GM19043 (cell line): Measurements from ENCODE around the gene SLC4A5.
"Not testable (repeated sequence)": the region's sequence is repeated elsewhere in the genome, so short reads cannot be mapped to it uniquely, and the experiment has no call there.

ENCODE experiments used
- ATAC-seq: cut with Tn5 transposase; IDR thresholded peaks from one replicate; pipeline ENCODE4 v1.9.1; 2021; ENCODE audit warnings: low read depth; ENCODE audit not compliant: unreplicated experiment

SLC4A5 gene

DNA sequence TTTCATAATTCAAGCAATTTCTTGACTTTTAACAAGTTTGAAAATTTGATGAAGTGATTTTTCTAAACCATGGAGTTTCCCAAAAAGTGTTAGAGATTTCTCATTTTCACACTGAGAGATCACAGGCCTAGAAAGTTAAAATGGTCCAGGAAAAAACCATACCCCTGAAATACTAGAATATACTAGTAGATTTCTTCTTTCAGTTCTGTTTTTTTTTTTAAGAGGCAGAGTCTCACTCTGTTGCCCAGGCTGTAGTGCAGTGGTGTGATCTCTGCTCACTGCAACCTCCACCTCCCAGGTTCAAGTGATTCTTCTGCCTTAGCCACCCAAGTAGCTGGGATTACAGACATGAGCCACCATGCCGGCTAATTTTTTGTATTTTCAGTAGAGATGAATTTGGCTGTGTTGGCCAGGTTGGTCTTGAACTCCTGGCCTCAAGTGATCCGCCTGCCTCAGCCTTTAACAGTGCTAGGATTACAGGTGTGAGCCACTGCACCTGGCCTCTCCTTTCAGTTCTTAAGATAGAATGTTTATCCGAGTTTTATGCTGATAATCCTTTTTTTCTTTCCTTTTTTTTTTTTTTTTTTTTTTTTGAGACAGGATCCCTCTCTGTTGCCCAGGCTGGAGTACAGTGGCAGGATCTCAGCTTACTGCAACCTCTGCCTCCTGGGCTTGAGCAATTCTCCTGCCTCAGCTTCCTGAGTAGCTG, 130.4 kb downstream of the SLC4A5 start:
- no peak for ATAC-seq

DNA sequence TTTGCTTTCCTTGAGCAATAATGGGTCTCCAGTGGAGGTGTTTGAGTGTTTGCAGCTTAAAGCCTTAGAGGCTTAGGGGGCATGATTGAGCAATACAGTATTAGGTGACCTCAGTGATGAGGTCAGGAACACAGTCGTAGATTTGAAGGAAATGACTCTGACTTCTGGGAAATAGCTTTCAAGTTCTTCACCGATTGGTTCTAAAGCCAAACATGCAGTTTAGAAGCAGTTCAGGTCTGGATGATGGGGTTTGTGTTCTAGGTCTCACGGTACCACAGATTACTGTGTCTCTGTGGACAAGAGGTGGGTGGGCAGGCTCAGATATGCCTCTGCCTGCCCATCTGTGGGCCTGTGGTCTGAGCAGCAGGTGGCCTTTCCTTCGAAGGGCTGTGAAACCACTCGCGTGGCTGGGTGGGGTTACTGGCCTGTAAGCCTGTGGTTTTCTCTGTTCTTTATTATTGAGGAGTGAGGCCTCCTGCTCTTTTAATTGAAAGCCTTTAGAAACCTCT, 137.0 kb downstream of the SLC4A5 start:
- peak; percentile 76 for ATAC-seq

DNA sequence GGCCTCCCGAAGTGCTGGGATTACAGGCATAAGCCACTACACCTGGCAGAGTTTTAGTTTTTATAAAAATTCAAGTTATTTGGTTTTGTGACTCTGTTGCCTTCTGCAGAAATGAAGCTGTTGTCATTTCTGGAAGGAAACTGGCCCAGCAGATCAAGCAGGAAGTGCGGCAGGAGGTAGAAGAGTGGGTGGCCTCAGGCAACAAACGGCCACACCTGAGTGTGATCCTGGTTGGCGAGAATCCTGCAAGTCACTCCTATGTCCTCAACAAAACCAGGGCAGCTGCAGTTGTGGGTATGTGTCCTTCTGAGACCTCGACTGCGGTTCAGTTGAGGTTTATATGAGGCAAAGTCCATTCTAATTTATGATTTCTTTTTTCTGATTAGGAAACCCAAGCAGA, 137.6 kb downstream of the SLC4A5 start:
- ATAC-seq: peak; percentile 26

DNA sequence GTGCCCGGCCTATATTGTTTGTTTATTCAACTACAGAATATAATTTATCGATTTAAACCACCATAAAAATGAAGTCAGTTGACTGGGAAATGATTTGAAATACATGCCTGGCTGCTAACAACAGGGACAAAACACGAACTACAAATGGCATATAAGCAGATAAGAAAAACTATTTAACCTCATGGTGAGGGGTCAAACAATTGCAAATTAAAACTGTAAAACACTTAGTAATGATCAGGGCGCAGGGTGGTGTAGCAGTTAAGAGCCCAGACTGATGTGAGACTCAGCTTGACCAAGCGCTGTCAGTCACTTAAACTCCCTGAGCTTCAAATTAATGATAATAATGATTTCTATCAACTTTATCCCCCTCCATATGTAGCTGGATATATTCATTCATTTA, 138.1 kb downstream of the SLC4A5 start:
- no peak for ATAC-seq

DNA sequence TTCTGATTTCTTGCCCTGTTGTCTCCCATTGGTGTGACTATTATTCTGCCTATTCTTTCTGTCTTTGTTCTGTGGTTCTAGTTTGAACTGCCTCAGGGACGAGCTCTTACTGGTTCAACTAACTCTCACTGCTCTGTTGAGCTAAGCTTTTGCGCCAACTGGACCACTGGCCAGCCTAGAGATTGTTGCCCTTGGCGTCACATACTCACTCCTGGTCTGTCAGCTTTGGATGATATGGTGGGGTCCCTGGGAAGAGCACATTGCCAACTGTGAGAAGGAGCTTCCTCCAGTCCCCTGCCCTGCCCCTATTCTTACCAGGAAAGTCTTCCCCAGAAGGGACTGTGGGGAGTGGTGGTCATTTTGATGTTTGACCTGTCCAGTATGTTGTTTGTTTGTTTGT, 138.8 kb downstream of the SLC4A5 start:
- no peak for ATAC-seq

DNA sequence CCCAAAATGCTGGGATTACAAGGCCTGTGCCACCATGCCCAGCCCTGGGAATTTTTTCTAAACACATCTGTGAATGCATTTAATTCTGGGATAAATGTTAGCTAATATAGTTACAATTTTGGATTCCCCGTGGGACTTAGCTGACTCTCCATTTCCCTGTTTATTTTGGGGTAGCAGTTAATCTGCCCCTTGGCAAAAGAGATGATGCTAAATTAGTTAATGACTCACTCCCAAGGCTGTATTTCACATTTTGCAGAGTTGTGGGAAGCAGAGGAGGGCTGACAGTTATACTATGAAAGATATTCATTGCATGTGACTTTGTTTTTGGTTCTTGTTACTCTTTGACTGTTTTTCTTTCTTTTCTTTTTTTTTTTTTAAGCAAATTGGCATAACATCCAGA, 141.6 kb downstream of the SLC4A5 start:
- no peak for ATAC-seq

DNA sequence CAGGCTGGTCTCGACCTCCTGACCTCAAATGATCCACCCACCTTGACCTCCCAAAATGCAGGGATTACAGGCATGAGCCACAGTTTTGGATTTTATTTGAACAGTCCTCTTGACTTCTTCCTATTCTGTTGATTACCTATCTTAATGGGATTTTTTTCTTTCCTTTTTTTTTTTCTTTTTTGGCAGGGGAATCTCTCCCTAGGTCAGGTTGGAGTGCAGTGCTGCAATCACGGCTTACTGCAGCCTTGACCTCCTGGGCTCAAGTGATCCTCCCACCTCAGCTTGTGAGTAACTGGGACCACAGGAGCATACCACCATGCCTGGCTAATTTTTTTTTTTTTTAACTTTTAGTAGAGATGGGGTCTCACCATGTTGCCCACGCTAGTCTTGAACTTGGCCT, 142.0 kb downstream of the SLC4A5 start:
- ATAC-seq: no peak

DNA sequence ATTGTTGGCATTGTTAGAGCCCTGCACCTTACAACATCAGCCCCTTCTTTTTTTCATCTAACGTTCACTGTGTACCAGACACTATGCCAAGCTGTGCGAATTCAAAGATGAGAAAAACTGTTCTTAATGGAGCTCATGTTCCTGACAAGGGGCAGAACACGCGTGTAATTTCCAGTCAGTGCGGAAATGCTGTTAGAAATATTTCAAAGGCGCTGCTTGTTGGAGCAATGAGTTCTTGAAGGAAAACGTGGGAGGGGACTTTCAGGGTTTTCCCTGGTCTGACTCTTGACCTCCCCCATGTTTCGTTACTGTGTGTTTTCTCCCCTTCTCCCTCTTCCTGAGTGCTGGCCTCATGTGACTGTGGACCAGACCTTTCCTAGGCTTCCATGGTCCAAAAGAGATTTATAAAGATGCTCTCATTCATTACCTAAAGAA, 143.3 kb downstream of the SLC4A5 start:
- no peak for ATAC-seq

DNA sequence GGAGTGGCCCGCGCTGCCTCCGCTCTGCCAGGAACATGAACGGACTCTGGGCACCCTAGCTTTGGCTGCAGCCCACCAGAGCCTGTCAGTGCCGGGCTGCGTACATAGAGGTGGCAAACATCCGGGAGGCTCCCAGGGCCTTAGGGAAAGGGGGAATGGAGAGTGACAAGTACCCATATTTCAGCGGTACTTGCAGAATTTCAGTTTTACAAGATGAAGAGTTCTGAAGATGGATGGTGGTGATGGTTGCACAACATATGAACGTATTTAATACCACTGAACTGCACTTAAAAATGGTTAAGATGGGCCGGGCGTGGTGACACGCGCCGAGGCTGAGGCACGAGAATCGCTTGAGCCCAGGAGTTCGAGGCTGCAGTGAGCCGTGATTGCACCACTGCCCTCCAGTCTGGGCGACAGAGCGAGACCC, 143.9 kb downstream of the SLC4A5 start:
- no peak for ATAC-seq

DNA sequence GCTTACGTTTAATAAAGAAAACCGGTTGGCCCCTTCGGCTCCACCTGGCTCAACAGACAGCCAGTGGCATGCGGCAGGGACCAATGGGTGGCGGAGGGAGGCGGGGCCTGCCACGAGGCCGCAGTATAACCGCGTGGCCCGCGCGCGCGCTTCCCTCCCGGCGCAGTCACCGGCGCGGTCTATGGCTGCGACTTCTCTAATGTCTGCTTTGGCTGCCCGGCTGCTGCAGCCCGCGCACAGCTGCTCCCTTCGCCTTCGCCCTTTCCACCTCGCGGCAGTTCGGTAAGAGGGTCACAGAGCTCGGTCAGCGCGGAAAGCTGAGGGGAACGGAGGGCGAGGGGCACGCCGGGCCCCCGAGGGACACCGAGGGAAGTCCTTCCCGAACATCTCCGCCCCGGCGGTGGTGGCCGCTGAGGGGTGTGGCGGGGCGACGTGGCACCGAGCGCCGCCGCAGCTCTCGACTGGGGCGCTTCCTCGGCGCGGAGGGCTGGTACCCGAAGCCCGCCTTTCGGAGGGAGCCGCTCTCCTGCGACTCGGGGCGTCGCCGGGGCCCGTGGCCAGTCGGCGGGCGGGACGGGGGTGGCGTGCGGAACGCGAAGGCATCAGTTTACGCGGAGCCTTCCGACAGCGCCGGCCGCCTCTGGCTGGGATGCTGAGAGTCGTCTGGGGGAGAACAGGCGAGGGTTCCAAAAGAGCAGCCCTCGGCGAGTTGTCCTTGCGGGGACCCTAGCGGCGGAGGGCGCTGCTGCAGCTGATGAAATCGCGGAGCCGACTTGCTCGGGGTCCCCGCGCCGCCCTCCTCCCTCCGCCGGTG, 144.5 kb downstream of the SLC4A5 start, which contains the start of gene MTHFD2:
MTHFD2 (plus strand) TSS at position 155 of the 814 bp plus-strand sequence; CDS start at position 182, 27 bp downstream.
- peak; percentile 82 for ATAC-seq

DNA sequence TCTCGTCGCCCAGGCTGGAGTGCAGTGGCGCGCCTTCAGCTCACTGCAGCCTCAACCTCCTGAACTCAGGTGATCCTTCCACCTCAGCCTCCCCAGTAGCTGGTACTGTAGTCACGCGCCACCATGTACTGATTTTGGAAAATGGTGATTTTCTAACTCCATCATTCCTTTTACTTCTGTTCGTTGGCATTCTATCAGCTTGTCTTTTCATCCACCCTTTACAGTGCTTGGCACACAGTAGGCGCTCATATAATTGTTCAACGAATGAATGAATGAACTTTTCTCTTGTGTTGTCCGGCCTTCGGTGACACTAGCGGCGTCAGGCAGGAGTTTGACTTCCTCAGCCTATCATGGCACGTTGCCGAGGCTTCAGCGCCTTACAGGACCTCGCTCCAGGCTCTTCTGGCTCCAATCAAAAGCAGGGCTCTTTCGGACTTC, 145.2 kb downstream of the SLC4A5 start:
- ATAC-seq: no peak

DNA sequence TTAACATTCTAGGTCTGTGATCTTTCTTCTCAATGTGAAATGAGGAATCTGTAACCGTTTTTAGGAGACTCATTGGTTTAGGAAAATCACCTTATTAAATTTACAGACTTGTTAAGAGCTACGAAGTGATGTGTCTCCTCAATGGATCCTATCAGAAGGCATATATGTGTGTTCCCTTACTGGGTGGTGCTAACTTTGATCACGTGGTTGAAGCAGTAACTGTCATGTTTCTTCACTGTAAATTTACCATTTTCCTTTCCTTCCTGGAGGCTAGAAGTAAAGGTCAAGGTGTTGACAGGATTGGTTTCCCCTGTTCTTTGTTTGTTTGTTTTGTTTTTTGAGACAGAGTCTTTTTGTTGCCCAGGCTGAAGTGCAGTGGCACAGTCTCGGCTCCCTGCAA, 146.2 kb downstream of the SLC4A5 start:
- ATAC-seq: no peak

DNA sequence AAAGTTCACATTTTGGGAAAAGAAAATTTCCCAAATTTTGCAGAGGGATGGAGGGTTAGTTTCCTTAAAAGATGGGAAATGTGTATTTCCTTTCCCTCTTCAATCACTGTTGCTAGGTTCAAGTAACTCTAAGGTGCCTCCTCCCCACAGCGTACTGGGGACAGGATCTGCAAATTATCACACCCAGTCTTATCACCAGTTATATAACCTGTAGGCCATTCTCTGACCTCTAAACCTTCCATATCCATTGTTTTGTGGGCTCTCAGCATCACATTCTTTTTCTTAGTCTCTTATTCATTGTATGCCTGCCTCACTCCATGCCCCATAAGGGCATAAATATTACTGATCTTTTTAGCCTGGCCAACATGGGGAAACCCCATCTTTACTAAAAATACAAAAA, 148.4 kb downstream of the SLC4A5 start:
- ATAC-seq: no peak

DNA sequence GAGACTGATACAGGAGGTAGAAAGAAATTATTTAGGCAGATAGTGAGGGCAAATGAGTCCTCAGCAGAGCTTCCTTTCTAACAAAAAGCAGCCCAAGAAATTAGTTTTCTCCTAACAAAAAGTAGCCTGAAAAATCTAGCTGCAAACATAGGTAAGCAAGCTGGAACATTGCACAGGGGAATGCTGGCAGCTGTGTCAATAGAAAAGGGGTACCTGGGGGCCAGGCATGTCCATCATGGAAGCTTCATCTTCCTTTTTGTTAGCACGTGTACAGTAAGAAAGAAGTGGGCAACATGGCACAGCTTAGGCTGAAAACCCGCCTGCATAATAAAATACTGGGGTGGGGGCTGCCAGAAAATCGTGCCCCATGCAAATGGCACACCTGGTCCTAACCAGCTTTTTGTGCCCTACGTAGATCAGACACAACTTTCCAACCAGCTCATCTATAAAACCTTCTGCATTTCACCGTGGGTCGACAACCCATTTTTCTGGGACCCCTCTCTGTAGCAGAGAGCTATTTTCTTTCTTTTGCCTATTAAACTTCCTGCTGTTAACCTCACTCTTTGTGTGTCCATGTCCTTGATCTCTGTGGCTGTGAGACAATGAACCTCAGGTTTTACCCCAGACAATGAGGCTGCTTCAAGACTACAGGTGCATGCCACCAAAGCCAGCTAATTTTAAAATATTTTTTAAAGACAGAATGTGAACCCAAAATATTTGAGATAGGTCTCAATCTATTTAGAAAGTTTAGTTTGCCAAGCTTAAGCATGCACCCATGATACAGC, 151.4 kb downstream of the SLC4A5 start:
- no peak for ATAC-seq

DNA sequence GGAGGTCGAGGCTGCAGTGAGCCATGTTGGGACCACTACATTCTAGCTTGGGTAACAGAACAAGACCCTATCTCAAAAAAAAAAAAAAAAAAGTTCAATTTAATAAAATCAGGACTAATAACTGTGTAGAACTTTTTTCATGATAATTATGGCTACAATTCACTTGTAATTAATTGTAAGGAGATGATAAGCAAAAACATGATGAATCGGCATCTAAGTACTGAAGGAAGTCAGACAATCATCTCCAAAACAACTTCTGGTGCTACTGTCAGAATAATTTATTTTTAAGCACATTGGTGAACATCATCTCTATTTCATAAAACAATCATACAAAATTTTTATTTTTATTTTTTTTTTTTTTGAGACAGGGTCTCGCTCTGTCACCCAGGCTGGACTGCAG, 154.5 kb downstream of the SLC4A5 start:
- ATAC-seq: no peak

DNA sequence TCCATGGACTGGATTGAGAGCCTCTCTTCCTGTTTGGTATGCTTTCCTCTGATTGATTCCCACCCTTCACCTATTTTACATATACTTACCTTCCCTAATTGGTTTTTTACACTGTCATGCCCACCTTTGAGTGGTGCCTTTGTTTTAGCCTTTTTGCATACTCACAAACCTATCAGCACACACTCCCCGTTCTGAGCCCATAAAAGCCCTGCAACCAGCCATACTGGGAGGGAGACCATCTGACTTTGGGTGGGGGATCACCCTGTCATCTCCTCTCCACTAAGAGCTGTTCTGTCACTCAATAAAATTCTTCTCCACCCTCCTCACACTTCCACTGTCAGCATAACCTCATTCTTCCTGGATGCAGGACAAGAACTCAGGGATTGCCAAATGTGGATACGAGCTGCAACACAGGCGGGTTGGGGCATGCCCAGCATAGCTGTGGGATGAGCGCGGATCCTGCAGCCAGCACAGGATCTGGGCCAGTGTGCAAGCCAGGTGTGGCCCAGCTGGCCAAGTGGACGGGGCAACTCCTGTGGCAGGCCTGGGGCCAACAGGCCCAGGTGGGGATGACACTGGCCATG, 155.1 kb downstream of the SLC4A5 start:
- no peak for ATAC-seq

DNA sequence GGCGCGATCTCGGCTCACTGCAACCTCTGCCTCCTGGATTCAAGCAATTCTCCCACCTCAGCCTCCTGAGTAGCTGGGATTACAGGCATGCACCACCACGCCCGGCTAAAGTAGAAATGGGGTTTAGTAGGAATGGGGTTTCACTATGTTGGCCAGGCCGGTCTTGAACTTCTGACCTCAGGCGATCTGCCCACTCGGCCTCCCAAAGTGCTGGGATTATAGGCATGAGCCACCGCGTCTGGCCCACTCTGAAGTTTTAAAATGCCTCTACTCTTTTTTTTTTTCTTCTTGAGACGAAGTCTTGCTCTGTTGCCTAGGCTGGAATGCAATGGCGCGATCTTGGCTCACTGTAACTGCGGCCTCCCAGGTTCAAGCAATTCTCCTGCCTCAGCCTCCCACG, 156.5 kb downstream of the SLC4A5 start:
- not testable (repeated sequence) for ATAC-seq

DNA sequence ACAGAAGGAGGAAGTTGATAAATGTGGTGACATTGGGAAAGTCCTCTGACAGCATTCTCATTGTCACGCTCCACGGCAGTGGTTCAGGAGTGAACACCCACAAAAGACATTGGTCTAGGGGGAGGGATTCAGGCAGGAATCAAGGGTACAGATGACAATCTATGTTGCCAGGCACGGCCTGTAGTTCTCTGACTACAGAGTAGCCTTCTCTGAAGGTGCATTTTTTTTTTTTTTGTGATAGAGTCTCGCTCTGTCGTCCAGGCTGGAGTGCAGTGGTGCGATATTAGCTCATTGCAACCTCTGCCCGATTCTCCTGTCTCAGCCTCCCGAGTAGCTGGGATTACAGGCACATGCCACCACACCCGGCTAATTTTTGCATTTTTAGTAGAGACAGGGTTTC, 157.2 kb downstream of the SLC4A5 start:
- ATAC-seq: peak; percentile 49

DNA sequence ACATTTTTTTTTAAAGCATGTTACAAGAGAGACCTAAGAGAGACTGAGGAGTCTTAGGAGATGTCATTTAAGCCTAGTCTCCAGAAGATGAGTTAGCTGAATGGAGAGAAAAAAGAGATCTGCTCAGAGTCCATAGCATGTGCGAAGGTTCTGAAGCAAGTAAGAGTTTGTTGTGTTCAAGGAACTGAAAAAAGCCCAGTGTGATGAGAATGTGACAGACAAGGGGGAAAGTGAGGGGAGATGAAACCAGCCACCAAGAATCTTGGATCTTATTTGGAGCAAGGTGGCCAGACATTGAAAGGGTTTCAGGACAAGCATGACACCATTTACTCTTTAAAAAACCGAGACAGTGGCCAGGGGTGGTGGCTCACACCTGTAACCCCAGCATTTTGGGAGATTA, 159.3 kb downstream of the SLC4A5 start:
- no peak for ATAC-seq

DNA sequence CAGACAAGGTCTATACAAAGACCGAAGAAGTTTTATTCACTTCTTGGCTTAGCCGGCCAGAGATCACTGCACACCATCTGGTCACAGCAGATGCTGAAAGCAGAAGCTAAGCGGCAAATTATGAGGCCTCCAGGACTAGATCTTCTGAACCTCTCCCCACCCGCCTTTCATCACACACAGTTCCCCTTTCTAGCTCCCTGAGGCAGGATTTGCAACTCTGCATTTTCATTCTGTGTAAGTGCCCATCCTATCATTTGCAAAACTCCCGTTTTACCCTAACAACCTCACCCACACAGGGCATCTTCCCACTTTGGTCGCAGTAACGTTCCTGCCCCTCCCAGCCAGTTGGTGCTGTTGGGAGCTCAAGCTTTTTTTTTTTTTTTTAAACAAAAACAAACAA, 161.5 kb downstream of the SLC4A5 start:
- ATAC-seq: peak; percentile 38
